IPS-11a (cell line): Measurements from ENCODE around the gene NACA2.
"Not testable (repeated sequence)": the region's sequence is repeated elsewhere in the genome, so short reads cannot be mapped to it uniquely, and the experiment has no call there.

Experiments used
- H3K4me3 ChIP-seq: one replicate; pipeline ENCODE4 v1.5.1; 2013; ENCODE audit warnings: low read depth, low read length, control low read depth

Gene NACA2

DNA sequence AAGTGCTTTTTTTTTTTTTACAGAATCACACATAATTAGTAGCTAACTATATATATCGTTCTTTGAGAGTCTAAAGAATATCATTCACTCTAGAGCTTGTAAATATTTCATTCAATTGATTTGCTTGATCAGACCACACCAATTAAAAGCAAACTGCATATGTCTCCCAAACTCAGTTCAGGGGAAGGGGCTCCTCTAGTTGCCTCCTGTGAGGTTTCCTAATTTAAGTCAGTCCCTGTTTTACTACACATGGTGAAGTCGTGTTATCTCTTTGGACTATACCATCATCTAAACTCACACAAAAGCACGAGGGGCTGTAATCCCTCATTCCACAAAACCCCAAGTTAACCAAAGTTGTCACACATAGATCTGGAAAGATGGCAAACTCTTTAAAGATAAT is 11.7 kb downstream of the NACA2 start:
- H3K4me3 ChIP-seq = no peak overlapping the region

DNA sequence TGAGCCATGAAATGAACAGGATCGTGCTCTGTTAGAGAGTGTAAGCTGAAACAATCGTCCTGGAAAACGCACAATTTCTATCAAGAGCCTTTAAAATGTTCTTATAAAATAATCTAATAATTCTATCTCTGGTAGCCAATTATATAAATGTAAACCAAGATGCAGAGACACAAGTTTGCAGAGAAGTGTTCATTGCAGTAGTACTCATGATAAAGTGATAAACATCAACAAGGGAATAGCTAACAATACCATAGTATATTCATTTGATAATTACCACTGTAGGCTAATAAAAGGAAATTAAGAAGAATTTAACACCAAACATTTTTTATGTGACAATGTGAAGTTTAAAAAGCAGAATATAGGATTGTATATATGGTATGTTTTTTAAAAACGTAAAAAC is 12.4 kb downstream of the NACA2 start:
- no peak overlapping the region for H3K4me3 ChIP-seq

DNA sequence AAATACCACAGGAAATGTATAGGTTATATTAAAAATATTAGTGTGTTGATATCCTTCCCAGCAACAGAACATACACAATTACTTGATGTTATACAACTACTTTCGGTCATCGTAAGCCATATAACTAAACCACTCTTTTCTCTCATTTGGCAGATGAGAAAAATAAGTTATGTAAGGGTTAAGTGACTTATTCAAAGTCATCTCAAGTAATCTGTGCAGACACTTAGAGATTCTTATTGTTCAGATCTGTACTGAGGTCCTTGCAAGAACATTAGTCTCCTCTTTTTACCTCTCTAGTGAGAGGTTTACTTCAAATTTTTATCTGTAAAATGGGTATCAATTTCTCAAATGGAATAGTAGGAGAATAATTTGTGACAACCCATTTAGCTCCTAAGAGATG is 15.0 kb downstream of the NACA2 start:
- H3K4me3 ChIP-seq = no peak overlapping the region

DNA sequence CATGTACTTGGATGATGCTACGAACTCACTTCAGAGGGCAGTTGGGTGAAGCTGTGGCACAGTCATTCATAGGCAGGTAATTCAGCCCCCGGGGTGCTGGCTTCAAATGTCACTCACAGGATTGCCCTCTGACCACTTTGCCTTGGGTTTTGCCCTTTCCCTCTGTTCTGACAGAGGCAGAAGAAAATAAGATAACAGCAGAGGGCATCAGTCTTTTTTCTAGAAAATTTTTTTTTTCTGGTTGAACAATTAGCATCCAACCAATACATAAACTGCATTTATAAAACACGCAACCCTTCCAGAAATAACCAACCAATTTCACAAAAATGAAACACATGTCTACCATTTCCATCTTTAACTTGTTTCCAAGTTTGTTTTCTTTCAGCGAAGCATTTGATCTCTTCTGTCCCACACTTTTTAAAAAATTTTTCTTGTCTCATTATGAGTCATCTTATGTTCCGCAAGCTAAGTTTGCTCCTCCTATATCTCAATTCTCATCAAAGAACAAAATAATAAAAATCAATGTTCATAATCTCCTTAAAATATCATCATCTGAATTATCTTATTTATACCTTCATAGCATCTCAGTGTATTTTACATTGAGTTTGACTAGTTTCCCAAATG is 15.6 kb downstream of the NACA2 start:
- no peak overlapping the region for H3K4me3 ChIP-seq

DNA sequence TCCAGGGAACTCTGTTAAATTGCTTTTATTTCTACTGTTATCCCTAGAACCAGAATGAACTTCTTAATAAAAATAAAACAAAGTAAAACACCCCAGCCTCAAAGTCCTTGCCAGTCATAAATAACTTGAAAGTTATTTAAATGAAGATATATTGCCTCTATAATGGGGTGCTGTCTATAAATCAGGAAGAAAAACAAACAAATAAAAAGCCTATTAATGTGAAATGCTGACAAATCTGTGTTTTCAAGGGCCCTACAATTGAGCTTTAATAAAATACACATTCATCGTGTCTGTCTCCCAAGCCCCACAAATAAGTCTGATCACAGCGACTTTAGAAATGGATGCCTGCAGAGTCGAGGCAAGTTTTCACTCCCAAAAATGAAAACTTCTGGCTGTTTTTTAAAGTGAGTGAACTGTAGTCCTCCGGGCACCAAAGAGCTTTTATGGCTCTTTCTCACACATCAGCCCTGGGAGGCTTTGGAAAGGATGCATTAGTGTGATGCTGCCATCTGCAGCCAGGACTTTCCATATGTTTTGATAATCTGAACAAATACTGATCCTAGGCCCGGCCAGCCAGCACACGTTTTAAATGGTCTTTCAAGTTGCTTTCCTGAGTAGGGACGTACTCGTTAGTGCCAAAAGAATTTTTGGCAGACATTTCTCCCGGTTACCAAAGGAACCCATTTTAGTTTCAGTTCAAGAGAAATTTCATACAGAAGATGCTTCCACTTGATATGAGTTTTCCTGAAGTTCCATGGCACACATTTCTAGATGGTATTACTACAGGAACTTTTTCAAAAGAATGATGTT is 16.3 kb downstream of the NACA2 start:
- H3K4me3 ChIP-seq = no peak overlapping the region

DNA sequence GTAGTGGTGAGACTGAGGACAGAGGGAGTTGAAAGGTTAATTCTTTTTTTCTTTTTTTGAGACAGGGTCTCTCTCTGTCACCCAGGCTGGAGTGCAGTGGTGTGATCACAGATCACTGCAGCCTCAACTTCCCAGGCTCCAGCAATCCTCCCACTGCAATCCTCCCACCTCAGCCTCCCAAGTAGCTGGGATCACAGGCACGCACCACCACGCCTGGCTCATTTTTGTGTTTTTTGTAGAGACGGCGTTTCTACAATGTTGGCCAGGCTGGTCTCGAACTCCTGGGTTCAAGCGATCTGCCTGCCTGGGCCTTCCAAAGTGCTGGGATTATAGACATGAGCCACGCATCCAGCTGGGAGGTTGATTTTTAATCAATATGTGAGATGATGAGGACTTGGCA is 18.5 kb downstream of the NACA2 start:
- not testable (repeated sequence) for H3K4me3 ChIP-seq

DNA sequence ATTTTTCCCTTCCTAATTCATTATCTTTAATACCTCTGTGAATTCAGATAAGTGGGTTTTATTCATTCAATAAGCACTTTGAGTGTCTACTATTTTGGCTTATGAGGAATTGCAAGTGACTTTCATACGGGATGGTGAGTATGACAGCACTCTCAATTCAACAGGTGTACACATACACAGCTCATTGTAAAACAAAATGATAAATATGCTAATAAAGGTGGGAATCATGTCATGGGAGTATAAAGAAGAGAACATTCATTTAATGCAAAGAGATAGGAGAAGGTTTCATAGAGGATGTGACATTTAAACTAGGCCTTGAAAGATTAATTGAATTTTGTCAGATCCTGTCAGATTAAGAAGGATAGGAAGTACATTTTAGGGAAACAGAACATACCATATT is 19.4 kb downstream of the NACA2 start:
- H3K4me3 ChIP-seq = no peak overlapping the region

DNA sequence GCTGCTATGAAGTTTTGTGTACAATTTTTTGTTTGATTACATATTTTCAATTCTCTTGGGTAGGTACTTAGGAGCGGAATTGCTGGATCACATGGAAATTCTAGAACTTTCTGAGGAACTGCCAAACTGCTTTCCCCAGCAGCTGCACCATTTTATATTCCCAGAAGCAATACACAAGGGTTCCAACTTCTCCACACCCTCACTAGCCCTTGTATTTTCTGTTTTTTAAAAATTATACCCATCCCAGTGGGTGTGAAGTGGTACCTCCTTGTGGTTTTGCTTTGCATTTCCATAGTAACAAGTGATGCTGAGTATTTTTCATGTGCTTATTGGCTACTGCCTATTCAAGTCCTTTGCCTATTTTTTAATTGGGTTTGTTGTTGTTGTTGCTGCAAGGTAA is 20.9 kb downstream of the NACA2 start:
- no peak overlapping the region for H3K4me3 ChIP-seq

DNA sequence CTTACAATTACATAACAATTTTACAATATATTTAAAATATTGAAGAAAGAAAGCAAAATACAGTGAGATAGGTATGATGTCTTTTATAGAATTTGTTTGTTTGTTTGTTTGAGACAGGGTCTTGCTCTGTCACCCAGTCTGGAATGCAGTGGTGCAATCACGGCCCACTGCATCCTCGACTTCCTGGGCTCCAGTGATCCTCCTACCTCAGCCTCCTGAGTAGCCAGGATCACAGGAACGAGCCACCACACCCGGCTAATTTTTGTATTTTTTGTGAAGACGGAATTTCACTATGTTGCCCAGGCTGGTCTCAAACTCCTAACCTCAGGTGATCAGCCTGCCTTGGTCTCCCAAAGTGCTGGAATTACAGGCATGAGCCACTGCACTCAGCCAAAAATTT is 21.5 kb downstream of the NACA2 start:
- not testable (repeated sequence) for H3K4me3 ChIP-seq

DNA sequence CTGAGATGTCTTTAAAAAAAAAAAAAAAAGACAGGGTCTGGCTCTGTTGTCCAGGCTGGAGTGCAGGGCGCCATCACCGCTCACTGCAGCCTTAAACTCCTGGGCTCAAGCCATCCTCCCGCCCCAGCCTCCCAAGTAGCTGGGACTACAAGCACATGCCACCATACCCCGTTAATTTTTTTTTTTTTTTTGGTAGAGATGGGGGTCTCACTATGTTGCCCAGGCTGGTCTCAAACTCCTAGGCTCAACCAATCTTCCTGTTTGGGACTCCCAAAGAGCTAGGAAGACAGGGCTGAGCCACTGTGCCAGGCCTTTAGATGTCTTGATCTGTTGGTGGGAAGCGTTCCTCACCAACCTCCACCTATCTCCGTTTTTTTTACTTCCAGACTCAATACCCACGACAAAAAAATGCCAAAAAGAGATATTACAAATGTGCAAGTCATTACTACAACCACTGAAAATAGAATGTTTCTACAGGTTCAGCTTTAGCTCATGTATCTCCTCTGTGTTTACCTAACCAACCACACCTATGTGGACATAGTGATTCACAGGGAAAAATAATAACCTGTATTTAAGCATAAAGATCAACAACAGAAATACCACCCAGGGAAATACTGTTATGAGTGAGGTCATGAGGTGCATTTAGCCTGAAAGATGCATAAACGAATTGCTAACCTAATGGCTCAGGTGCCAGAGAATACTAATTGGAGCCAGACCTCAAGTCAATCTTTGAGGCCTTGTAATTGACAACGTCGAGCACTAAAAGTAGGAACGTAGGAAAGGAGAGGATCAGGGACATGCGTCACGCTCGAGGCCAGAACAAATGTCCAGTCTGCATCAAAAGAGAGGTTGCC is 22.6 kb downstream of the NACA2 start:
- no peak overlapping the region for H3K4me3 ChIP-seq

DNA sequence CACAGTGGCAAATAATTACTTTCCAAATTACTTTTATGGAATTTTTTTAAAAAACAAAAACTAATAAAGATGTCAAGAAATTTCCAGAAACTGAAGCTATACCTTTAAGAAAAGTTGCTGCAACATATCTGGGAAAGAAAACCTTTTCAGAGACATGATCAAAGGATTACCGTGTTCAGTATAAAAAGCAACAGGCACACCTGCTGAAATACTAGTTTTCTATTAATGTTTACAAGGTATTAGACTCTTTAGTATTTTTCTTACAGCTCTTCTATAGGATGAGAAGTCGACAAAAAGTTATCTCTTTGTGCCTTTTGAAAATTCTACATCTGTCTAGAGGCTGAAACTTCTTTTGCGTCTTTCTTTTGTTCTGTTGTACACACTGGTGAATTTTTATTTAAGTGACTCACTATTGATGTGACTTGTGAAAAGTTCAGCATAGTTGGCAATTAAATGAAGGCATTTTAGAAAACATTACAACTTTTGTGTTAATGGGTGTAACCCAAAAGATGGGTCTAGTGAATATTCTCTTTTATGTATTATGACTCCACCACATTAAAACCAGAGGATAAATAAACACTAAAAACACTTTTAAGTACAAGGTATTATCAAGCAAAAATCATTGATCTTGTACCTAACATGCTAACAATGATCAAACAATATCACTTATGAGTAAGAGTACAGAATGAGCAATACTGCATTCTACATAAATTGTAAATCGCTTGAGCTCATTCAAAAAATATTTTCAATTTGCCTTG is 23.8 kb downstream of the NACA2 start:
- H3K4me3 ChIP-seq = no peak overlapping the region

DNA sequence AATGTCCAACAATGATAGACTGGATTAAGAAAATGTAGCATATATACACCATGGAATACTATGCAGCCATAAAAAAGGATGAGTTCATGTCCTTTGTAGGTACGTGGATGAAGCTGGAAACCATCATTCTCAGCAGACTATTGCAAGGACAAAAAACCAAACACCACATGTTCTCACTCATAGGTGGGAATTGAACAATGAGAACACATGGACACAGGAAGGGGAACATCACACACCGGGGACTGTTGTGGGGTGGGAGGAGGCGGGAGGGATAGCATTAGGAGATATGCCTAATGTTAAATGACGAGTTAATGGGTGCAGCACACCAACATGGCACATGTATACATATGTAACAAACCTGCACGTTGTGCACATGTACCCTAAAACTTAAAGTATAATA is 24.6 kb downstream of the NACA2 start:
- H3K4me3 ChIP-seq = not testable (repeated sequence)

DNA sequence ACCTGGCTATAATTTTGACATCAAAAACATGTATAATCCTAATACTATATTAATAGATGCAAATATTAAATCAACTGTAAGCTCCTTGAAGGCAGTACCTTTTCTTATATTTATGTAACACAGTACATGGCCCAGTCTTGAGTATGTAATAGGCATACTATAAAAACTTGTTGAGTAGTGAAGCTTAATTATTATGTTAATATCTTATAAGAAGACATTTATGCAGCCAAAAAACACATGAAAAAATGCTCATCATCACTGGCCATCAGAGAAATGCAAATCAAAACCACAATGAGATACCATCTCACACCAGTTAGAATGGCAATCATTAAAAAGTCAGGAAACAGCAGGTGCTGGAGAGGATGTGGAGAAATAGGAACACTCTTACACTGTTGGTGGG is 25.2 kb downstream of the NACA2 start:
- H3K4me3 ChIP-seq = not testable (repeated sequence)

DNA sequence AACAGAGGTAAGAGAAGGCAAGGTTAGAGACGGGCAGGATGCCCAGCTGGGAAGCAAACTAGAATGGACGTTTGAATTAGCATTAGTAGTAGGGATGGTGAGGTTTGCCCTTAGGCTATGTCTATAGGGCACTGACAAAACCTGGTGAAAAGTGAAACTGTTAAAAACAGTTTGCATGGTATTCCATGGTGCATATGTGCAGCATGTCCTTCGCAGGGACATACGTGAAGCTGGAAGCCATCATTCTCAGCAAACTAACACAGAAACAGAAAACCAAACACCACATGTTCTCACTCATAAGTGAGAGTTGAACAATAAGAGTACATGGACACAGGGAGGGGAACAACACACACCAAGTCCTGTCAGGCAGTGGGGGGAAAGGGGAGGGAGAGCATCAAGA is 25.8 kb downstream of the NACA2 start:
- no peak overlapping the region for H3K4me3 ChIP-seq

DNA sequence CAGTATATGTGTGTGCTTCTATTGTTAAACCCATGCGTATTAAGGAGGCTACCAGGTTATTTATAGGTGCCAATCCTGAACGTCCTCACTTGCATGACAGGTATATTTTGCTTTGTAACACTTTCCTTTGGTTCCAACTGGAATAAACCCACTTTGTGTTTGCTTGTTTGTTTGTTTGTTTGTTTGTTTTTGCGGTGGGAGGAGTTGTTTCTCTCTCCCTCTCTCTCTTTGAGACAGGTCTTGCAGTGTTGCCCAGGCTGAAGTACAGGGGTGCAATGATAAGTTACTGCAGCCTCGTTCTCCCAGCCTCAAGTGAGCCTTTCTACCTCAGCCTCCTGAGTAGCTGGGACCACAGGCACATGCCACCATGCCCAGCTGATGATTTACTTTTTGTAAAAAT is 28.7 kb downstream of the NACA2 start:
- H3K4me3 ChIP-seq = no peak overlapping the region

DNA sequence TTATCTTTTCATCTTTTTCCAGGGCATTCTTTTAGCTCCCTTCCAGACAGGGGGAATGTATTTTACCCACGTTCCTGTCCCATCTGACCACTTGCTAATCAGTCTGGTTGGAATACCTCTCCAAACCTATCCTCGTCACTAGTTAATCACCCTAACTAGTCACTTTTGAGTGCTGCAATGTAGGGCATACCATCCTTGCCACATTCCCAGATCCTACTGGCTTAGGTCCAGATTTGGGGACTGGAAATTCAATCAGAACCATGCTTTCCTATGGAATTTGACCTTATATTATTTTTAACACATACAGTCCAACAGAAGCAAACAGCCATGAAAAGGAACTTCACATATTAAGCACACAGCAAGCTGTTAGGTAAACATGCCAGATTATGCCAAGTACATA is 29.7 kb downstream of the NACA2 start:
- H3K4me3 ChIP-seq = no peak overlapping the region

DNA sequence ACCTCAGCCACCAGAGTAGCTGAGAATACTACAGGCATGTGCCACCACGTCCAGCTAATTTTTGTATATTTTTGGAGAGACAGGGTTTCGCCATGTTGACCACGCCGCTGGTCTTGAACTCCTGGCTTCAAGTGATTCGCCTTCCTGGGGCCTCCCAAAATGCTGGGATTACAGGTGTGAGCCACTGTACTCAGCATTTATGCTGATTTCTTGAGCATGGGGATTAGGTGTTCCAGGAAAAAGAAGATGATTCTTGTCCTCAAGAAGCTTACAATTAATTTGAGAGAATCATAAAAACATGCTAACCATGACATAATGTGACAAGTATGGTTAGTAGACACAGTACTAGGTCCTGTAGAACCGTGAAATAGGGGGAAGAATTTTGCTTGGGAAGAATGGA is 30.9 kb downstream of the NACA2 start:
- H3K4me3 ChIP-seq = no peak overlapping the region

DNA sequence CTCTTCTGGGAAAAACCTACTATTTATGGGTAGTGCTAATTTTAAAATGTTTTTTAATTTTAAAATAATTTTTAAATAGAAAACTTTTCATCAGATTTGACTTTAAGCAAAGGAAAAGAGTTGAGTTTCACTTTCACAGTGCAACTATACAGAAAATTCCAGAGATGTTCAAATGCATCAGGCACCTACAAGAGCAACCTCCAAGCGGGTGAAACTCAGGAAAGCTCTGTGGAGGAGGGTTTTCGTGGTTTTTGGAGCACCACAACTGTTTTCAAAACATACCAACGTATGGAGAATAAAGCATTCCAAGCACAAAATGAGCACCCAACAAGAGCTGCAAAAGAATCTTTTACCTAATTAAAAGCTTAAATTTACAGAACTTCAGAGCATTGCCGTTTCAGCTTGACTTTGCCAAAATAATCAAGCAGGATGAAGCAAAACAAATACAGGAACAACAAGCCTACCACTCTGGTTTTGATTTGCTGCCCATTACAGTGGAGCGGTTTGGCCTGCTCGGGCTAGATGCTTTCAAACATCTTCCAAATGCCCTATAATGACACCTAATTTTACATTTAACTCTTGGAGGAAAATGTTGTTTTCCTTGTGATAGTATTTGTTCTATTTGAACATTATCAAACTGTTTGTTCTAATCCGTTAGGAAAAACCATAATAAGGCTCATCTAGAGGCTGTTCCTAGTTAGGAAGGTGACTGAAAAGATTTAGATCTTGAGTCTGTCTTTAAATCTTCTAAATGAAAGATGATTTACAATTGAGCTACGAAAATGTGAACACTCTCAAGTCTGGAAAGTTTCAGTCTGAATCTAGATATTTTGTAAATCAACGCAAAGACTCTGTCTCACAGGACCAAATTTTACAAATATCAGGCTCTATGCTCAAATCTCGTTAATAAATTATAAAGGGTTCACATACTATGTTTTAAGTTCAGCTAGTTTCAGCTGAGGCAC is 34.5 kb downstream of the NACA2 start:
- H3K4me3 ChIP-seq = no peak overlapping the region

DNA sequence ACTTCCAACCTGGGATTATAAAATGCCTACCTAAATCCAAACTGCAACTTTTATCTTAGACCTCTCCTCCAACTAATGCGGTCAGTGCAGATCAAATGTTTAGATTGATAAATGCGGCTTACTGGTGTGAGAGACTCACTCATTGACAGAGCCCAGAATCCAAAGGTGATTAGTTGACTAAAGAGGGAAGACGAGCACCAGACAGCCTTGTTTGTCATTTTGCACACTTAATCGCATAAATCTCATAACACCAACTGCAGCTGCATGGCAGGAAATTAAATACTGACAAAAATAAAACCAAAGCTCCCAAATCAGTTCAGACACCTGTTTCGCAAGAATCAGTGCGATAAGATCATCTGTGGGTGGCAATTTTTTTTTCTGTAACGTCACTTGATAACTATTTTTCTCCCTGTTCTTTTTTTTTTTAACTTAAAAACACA is 35.9 kb downstream of the NACA2 start:
- H3K4me3 ChIP-seq = no peak overlapping the region

DNA sequence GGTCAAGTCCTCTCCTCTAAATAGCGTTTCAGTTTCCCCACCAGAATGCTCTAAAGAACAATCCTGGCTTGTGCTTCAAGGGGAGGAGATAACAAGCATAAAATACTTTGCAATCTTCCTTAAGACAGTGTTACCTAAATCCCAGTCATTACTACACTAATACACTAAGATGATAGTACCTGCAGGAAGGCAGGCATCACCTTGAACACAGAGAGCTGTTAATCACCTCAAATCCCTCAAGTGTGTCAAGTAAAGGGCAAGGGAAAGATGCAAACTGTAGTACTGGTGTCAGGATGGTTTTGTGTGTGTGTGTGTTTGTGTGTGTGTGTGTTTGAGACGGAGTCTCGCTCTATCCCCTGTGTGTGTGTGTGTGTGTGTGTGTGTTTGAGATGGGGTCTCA is 36.8 kb downstream of the NACA2 start:
- no peak overlapping the region for H3K4me3 ChIP-seq
